KMS-11 (cell line): ENCODE results near the gene MIXL1.
A peak's percentile ranks its signal among the peaks of the same experiment; 100 is the strongest.
"Not testable (repeated sequence)": the region's sequence is repeated elsewhere in the genome, so short reads cannot be mapped to it uniquely, and the experiment has no call there.

Experiments used
- H2AFZ ChIP-seq: fragments of 200-600 bp; sonication (generic); 2 replicates; pipeline ENCODE4 v1.6.1; 2016; ENCODE audit warnings: antibody characterized with exemption, mixed run types, low read depth
- H3K27ac ChIP-seq: fragments of 200-600 bp; sonication (generic); 2 replicates; pipeline ENCODE4 v1.6.1; 2016; ENCODE audit warnings: mild to moderate bottlenecking, mixed run types
- H3K27me3 ChIP-seq: fragments of 200-600 bp; sonication (generic); 2 replicates; pipeline ENCODE4 v1.6.1; 2017; ENCODE audit warnings: mild to moderate bottlenecking, low read depth, mixed run types, moderate library complexity; ENCODE audit not compliant: insufficient read depth
- H3K36me3 ChIP-seq: fragments of 200-600 bp; sonication (generic); 2 replicates; pipeline ENCODE4 v1.6.1; 2017; ENCODE audit warnings: mild to moderate bottlenecking, mixed run types; ENCODE audit not compliant: insufficient read depth
- H3K4me1 ChIP-seq: fragments of 200-600 bp; sonication (generic); 2 replicates; pipeline ENCODE4 v1.6.1; 2016; ENCODE audit warnings: mild to moderate bottlenecking, low read depth, mixed run types; ENCODE audit not compliant: poor library complexity, severe bottlenecking
- H3K4me2 ChIP-seq: fragments of 200-600 bp; sonication (generic); 2 replicates; pipeline ENCODE4 v1.7.0; 2016; ENCODE audit warnings: mild to moderate bottlenecking, mixed run types
- H3K4me3 ChIP-seq: fragments of 200-600 bp; sonication (generic); IDR thresholded peaks from 2 replicates; pipeline ENCODE4 v1.6.1; 2017; ENCODE audit warnings: low read depth, low read length, mixed read lengths; ENCODE audit not compliant: insufficient read depth
- H3K79me2 ChIP-seq: fragments of 200-600 bp; sonication (generic); 2 replicates; pipeline ENCODE4 v1.6.1; 2016; ENCODE audit warnings: low read depth, mixed run types; ENCODE audit not compliant: insufficient read depth
- H3K9ac ChIP-seq: fragments of 200-600 bp; sonication (generic); 2 replicates; pipeline ENCODE4 v1.6.1; 2016; ENCODE audit warnings: mild to moderate bottlenecking, mixed run types
- H4K20me1 ChIP-seq: fragments of 200-600 bp; sonication (generic); 2 replicates; pipeline ENCODE4 v1.6.1; 2016; ENCODE audit warnings: mild to moderate bottlenecking, mixed run types; ENCODE audit not compliant: insufficient read depth
- TF ChIP-seq, protein P1 (sequence below): fragments of 200-600 bp; sonication (generic); conservative IDR thresholded peaks from 2 replicates; pipeline ENCODE4 v1.6.1; 2017; ENCODE audit warnings: low read depth, mild to moderate bottlenecking, antibody characterized with exemption, low read length, moderate library complexity, mixed read lengths

Gene MIXL1

DNA sequence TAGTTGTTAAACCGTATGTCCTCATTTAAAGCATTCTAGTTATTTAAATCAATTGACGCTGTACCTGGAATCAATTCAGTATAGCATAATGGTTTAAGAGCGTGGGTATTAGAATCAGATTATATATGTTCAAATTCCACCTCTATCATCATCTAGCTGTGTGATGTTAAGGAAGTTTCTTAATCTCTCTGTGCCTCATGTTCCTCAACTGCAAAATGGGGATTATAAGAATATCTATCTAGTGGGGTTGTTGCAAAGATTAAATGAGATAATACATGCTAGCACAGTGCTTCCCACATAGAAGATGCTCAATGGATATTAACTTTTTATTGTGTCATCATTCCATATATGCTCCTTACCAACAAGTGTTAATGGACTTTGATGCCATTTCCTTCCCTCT, 16.0 kb downstream of the MIXL1 start:
- H3K27ac ChIP-seq = no peak overlapping the region
- H3K36me3 ChIP-seq = no peaks in the 10 kb centered on the region
- H3K4me2 ChIP-seq = no peak overlapping the region
- H2AFZ ChIP-seq = no peak overlapping the region
- H3K9ac ChIP-seq = no peak overlapping the region
- no peaks in the 10 kb centered on the region for H4K20me1 ChIP-seq
- H3K4me1 ChIP-seq = no peaks in the 10 kb centered on the region
- no peak overlapping the region for H3K4me3 ChIP-seq
- no peaks in the 10 kb centered on the region for H3K79me2 ChIP-seq
- H3K27me3 ChIP-seq = no peaks in the 10 kb centered on the region
- TF ChIP-seq, protein P1, sequence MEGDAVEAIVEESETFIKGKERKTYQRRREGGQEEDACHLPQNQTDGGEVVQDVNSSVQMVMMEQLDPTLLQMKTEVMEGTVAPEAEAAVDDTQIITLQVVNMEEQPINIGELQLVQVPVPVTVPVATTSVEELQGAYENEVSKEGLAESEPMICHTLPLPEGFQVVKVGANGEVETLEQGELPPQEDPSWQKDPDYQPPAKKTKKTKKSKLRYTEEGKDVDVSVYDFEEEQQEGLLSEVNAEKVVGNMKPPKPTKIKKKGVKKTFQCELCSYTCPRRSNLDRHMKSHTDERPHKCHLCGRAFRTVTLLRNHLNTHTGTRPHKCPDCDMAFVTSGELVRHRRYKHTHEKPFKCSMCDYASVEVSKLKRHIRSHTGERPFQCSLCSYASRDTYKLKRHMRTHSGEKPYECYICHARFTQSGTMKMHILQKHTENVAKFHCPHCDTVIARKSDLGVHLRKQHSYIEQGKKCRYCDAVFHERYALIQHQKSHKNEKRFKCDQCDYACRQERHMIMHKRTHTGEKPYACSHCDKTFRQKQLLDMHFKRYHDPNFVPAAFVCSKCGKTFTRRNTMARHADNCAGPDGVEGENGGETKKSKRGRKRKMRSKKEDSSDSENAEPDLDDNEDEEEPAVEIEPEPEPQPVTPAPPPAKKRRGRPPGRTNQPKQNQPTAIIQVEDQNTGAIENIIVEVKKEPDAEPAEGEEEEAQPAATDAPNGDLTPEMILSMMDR = no peak

DNA sequence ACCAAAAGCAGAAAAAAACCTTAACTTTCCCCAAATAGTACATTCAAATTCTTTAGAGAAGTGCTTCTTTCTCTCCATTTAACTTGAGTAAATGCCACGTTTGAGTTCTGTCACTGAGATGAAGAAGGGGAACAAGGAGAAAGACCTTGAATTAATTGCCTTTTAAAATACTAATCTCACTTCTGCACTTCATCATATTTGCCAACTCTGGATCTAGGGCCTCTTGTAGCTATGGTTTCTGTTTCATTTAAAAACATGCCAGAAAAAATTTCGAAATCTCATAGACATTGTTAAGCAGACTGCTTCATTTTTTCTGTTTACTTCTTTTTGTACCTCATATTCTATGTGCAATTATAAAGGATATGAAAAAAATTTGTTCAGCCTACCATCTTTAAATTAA, 24.6 kb downstream of the MIXL1 start:
- Histone ChIP-seq H3K4me1 (peaks cover 16% of the 10 kb centered on the region), H3K79me2 (no peaks in the 10 kb centered on the region), H3K27me3 (no peaks in the 10 kb centered on the region), H3K27ac (peak overlapping the region; percentile 27; the same call in 1 of the 2 replicates), H2AFZ (no peak overlapping the region), H4K20me1 (no peaks in the 10 kb centered on the region), H3K4me3 (no peak overlapping the region), H3K4me2 (peak overlapping the region; percentile 46), H3K36me3 (0 out of 2 replicates have a peak, but pooled peaks cover 4% of the 10 kb centered on the region), H3K9ac (no peak overlapping the region)
- TF ChIP-seq, protein P1 = no peak

DNA sequence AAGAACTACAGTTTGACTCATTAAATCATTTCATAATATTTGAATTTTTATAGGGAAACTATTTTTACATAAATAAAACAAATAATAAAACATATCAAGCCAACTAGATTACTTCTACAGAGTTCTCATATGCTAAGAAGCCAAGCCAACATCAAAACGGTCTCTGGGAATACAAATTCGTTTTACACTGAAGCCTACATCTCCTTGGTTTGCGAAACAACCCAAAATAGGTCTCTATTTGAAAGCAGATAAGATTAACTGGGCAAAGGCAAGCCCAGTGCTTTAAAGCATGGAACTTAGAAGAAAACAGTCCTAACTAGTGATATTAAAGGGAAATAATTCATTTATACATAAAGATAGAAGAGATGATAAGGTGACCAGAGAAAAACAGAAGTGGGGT, 25.3 kb downstream of the MIXL1 start:
- Histone ChIP-seq H3K4me1 (peaks cover 16% of the 10 kb centered on the region), H3K79me2 (no peaks in the 10 kb centered on the region), H3K27ac (peak overlapping the region; percentile 27; the same call in 1 of the 2 replicates), H3K36me3 (0 out of 2 replicates have a peak, but pooled peaks cover 4% of the 10 kb centered on the region), H2AFZ (no peak overlapping the region), H3K4me2 (peak overlapping the region; percentile 46), H3K27me3 (no peaks in the 10 kb centered on the region), H3K4me3 (no peak overlapping the region), H3K9ac (no peak overlapping the region), H4K20me1 (no peaks in the 10 kb centered on the region)
- TF ChIP-seq, protein P1 = no peak

DNA sequence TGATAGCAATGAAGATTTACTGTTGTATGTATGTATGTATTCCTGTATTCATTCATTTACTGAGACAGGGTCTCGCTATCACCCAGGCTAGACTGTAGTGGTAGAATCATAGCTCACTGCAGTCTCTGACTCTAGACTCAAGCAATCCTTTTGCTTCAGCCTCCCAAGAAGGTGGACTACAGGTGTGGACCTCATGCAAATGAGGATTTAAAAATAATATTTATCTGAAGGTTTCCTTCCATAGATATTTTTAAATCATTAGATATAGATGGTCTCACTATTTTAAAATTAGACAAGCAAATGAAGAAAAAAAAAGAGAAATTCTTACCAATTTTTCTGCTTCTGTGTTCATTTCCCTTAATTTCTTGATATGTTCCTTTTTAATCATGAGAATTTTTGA, 27.0 kb downstream of the MIXL1 start:
- no peaks in the 10 kb centered on the region for H4K20me1 ChIP-seq
- H3K4me2 ChIP-seq = no peak overlapping the region
- no peak overlapping the region for H3K27ac ChIP-seq
- peaks cover 16% of the 10 kb centered on the region for H3K4me1 ChIP-seq
- H3K27me3 ChIP-seq = no peaks in the 10 kb centered on the region
- no peak overlapping the region for H2AFZ ChIP-seq
- TF ChIP-seq, protein P1 = no peak
- H3K36me3 ChIP-seq = 0 out of 2 replicates have a peak, but pooled peaks cover 4% of the 10 kb centered on the region
- H3K4me3 ChIP-seq = no peak overlapping the region
- H3K79me2 ChIP-seq = no peaks in the 10 kb centered on the region
- H3K9ac ChIP-seq = no peak overlapping the region

DNA sequence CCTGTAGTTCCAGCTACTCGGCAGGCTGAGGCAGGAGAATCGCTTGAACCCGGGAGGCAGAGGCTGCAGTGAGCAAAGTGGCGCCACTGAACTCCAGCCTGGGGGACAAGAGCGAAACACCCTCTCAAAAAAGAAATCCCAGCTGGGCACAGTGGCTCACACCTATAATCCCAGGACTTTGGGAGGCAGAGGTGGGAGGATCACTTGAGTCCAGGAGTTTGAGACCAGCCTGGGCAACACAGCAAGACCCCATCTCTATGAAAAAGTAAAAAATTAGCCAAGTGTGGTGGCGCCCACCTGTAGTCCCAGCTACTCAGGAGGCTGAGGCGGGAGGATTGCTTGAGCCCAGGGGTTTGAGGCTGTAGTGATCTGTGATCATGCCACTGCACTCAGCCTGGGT, 29.4 kb downstream of the MIXL1 start:
- not testable (repeated sequence) for H4K20me1 ChIP-seq, H3K4me3 ChIP-seq, H3K27ac ChIP-seq, H3K4me2 ChIP-seq, H3K79me2 ChIP-seq, H3K9ac ChIP-seq, H2AFZ ChIP-seq, H3K36me3 ChIP-seq, H3K27me3 ChIP-seq
- H3K4me1 ChIP-seq = peaks cover 14% of the 10 kb centered on the region
